GM19397 (cell line): Measurements from ENCODE around the gene TRAF5.
A peak's percentile ranks its signal among the peaks of the same experiment; 100 is the strongest.

Source experiments
- ATAC-seq: cut with Tn5 transposase; IDR thresholded peaks from one replicate; pipeline ENCODE4 v1.9.1; 2021; ENCODE audit warnings: mild to moderate bottlenecking, moderate library complexity; ENCODE audit not compliant: unreplicated experiment

Gene TRAF5

GRCh38 chr1:211327346-211327921 is 801 bp downstream of the TRAF5 start:
- peak; percentile 21 for ATAC-seq

GRCh38 chr1:211328084-211328694 is 1.6 kb downstream of the TRAF5 start:
- ATAC-seq, result no peak

- no peak for ATAC-seq
Observed at GRCh38 chr1:211328866-211329475, 2.3 kb downstream of the TRAF5 start.

GRCh38 chr1:211329764-211330201 is 3.1 kb downstream of the TRAF5 start:
- peak; percentile 60 for ATAC-seq

- ATAC-seq, result no peak
Observed at GRCh38 chr1:211330282-211330936, 3.8 kb downstream of the TRAF5 start.

- ATAC-seq, result no peak
Observed at GRCh38 chr1:211331011-211331709, 4.5 kb downstream of the TRAF5 start.

GRCh38 chr1:211332036-211332616 is 5.5 kb downstream of the TRAF5 start:
- ATAC-seq, result no peak

GRCh38 chr1:211332830-211333229 is 6.2 kb downstream of the TRAF5 start:
- ATAC-seq, result no peak

GRCh38 chr1:211333906-211334305 is 7.3 kb downstream of the TRAF5 start:
- ATAC-seq, result no peak

GRCh38 chr1:211334986-211335385 is 8.4 kb downstream of the TRAF5 start:
- ATAC-seq, result no peak

GRCh38 chr1:211335522-211336157 is 9.0 kb downstream of the TRAF5 start:
- peak; percentile 93 for ATAC-seq

- ATAC-seq, result peak; percentile 18
Observed at GRCh38 chr1:211336161-211336560, 9.5 kb downstream of the TRAF5 start.

- ATAC-seq, result no peak
Observed at GRCh38 chr1:211336775-211337174, 10.1 kb downstream of the TRAF5 start.

- ATAC-seq, result no peak
Observed at GRCh38 chr1:211337430-211338223, 11.0 kb downstream of the TRAF5 start.

GRCh38 chr1:211338224-211338620 is 11.6 kb downstream of the TRAF5 start:
- ATAC-seq, result no peak

GRCh38 chr1:211339631-211340041 is 13.0 kb downstream of the TRAF5 start:
- ATAC-seq, result no peak

- no peak for ATAC-seq
Observed at GRCh38 chr1:211340622-211341507, 14.2 kb downstream of the TRAF5 start.

- ATAC-seq, result no peak
Observed at GRCh38 chr1:211341999-211342398, 15.4 kb downstream of the TRAF5 start.

GRCh38 chr1:211343607-211344006 is 17.0 kb downstream of the TRAF5 start:
- ATAC-seq, result no peak
